C4-2B (cell line): ENCODE data around the gene SURF4.

ENCODE experiments used
- CTCF ChIP-seq: fragments of 450-650 bp; conservative IDR thresholded peaks from 2 replicates; pipeline ENCODE4 v1.5.1; 2017; ENCODE audit warnings: mild to moderate bottlenecking
- ZFX ChIP-seq: fragments of 450-650 bp; IDR thresholded peaks from 2 replicates; pipeline ENCODE4 v1.6.1; 2017

DNA sequence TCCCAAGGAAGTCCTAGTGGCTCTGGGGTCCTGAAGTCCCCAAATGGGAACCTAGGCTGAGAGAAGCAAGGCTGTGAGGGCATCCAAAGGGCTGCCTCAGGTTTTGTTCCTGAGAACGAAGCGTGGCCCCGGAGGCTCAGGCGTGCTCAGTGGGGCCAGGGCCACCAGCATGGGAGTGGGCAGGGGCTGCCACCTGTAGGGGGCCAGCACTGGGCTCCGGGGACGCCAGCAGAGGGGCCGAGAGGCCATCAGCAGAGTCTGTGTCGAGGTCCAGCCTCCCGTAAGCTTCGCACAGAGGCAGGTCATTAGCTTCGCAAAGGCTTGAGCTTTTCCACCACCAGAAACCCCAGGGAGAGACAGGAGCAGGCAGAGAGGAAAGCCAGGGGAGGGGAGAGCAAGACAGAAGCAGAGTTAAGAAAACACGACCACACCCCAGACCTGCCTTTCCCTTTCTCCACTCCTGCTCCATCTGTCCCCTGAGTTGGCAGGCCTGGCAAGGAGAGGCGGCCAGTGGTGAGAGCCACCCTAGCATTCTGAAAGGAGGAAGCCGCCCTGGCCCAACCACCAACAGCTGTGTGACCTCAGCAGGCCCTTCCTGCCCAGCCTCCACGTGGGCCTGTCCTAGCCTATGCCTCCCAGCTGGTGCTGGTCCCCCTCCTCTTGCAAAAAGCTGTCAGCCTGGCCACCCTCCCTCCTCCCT is 34.3 kb downstream of the SURF4 start:
- no peak for TF ChIP-seq CTCF
- no peak for TF ChIP-seq ZFX
